Smooth muscle cell (in vitro differentiated cells): ENCODE data around the gene EZH2. TPM values are rescaled to one million over a fixed set of nuclear protein-coding genes. Genes with fewer than 3 reads are reported as not detected.

Experiments
- DNase-seq: peaks from one replicate; lab custom pipeline; 2025; ENCODE audit not compliant: unreplicated experiment; lab: John Stamatoyannopoulos, UW
- H2AFZ ChIP-seq: fragments of 200-600 bp; sonication (generic); 2 replicates; pipeline ENCODE4 v1.6.0; 2016; ENCODE audit warnings: antibody characterized with exemption, low read depth, mild to moderate bottlenecking
- H3F3A ChIP-seq: fragments of 200-600 bp; sonication (generic); 2 replicates; pipeline ENCODE4 v1.6.0; 2017; ENCODE audit warnings: antibody characterized with exemption, low read depth
- H3K27ac ChIP-seq: fragments of 200-600 bp; sonication (generic); 2 replicates; pipeline ENCODE4 v1.5.1; 2016; ENCODE audit warnings: low read depth, mild to moderate bottlenecking
- H3K27me3 ChIP-seq: fragments of 200-600 bp; sonication (generic); 2 replicates; pipeline ENCODE4 v1.6.1; 2016; ENCODE audit warnings: low read depth, mild to moderate bottlenecking
- H3K36me3 ChIP-seq: fragments of 200-600 bp; sonication (generic); 2 replicates; pipeline ENCODE4 v1.5.1; 2016; ENCODE audit warnings: low read depth
- H3K4me1 ChIP-seq: fragments of 200-600 bp; sonication (generic); 2 replicates; pipeline ENCODE4 v1.5.1; 2016; ENCODE audit warnings: low read depth
- H3K4me2 ChIP-seq: fragments of 200-600 bp; sonication (generic); 2 replicates; pipeline ENCODE4 v1.6.0; 2016; ENCODE audit warnings: mild to moderate bottlenecking
- H3K4me3 ChIP-seq: fragments of 200-600 bp; sonication (generic); 2 replicates; pipeline ENCODE4 v1.5.1; 2016; ENCODE audit warnings: mild to moderate bottlenecking
- H3K79me2 ChIP-seq: fragments of 200-600 bp; sonication (generic); 2 replicates; pipeline ENCODE4 v1.6.0; 2016; ENCODE audit warnings: low read depth, mild to moderate bottlenecking
- H3K9ac ChIP-seq: fragments of 200-600 bp; sonication (generic); 2 replicates; pipeline ENCODE4 v1.6.0; 2016; ENCODE audit warnings: low read depth
- H3K9me3 ChIP-seq: fragments of 200-600 bp; sonication (generic); replicated peaks from 2 replicates; pipeline ENCODE4 v1.5.1; 2016; ENCODE audit warnings: low read depth
- H4K20me1 ChIP-seq: fragments of 200-600 bp; sonication (generic); 2 replicates; pipeline ENCODE4 v1.6.0; 2016; ENCODE audit warnings: low read depth
- CTCF ChIP-seq: fragments of 200-600 bp; sonication (generic); IDR thresholded peaks from 2 replicates; pipeline ENCODE4 v1.5.1; 2017; ENCODE audit warnings: borderline replicate concordance, mild to moderate bottlenecking, antibody characterized with exemption; ENCODE audit not compliant: insufficient read depth, poor library complexity, severe bottlenecking
- WGBS: methylation state at CpG from one replicate; pipeline ENCODE4 v1.1.7; 2016; ENCODE audit warnings: low lambda C conversion rate; 5-methylcytosine and 5-hydroxymethylcytosine counted together
- polyA plus RNA-seq: library from polyadenylated mRNA; unstranded; fragments of >200 nt; fragmentation: Nextera tagmentation; extraction: Ambion mirVana; gene quantifications from 2 replicates; pipeline ENCODE4 v1.2.1, GENCODE V29; 2016
- total RNA-seq: library from RNA; depleted of rRNA; stranded (reverse); fragments of >200 nt; gene quantifications from 2 replicates; pipeline ENCODE4 v1.2.3, GENCODE V29; 2014

Gene EZH2
- total and polyA plus RNA-seq, 2 experiments from 2014 or later = 12.0 to 20.5 TPM

GRCh38 chr7:148865283-148865682 is 18.8 kb downstream of the EZH2 start:
- Histone ChIP-seq H3K36me3 (no peaks in the 10 kb centered on the region), H3F3A (no peaks in the 10 kb centered on the region), H3K4me1 (no peaks in the 10 kb centered on the region), H3K4me3 (no peak overlapping the region), H3K4me2 (no peak overlapping the region), H2AFZ (no peak overlapping the region), H3K27me3 (no peaks in the 10 kb centered on the region), H3K27ac (no peak overlapping the region), H3K9me3 (no peaks in the 10 kb centered on the region), H4K20me1 (peaks cover 51% of the 10 kb centered on the region), H3K79me2 (peaks cover 91% of the 10 kb centered on the region), H3K9ac (no peak overlapping the region)
- TF ChIP-seq CTCF = no peak
- no peak for DNase-seq
- WGBS = 89% methylated on average over 2 of the region's 2 CpGs

GRCh38 chr7:148863324-148863723 is 20.8 kb downstream of the EZH2 start:
- H3K4me2 ChIP-seq = no peak overlapping the region
- H3K9ac ChIP-seq = no peak overlapping the region
- no peak overlapping the region for H3K27ac ChIP-seq
- DNase-seq = no peak
- no peaks in the 10 kb centered on the region for H3F3A ChIP-seq
- peaks cover 91% of the 10 kb centered on the region for H3K79me2 ChIP-seq
- WGBS = 82% methylated on average over 2 of the region's 2 CpGs
- no peaks in the 10 kb centered on the region for H3K9me3 ChIP-seq
- H3K36me3 ChIP-seq = no peaks in the 10 kb centered on the region
- peaks cover 54% of the 10 kb centered on the region for H4K20me1 ChIP-seq
- no peaks in the 10 kb centered on the region for H3K4me1 ChIP-seq
- no peak overlapping the region for H3K4me3 ChIP-seq
- no peak for TF ChIP-seq CTCF
- no peak overlapping the region for H2AFZ ChIP-seq
- H3K27me3 ChIP-seq = no peaks in the 10 kb centered on the region

- no peak for TF ChIP-seq CTCF
- no peaks in the 10 kb centered on the region for H3F3A ChIP-seq
- no peaks in the 10 kb centered on the region for H3K9me3 ChIP-seq
- no peak overlapping the region for H3K9ac ChIP-seq
- no peaks in the 10 kb centered on the region for H3K36me3 ChIP-seq
- H3K4me1 ChIP-seq = no peaks in the 10 kb centered on the region
- H3K4me3 ChIP-seq = no peak overlapping the region
- no peak overlapping the region for H3K4me2 ChIP-seq
- peaks cover 89% of the 10 kb centered on the region for H3K79me2 ChIP-seq
- no peak overlapping the region for H2AFZ ChIP-seq
- 91% methylated on average over 3 of the region's 3 CpGs for WGBS
- DNase-seq = no peak
- H3K27me3 ChIP-seq = no peaks in the 10 kb centered on the region
- no peak overlapping the region for H3K27ac ChIP-seq
- H4K20me1 ChIP-seq = peaks cover 54% of the 10 kb centered on the region
Measured at GRCh38 chr7:148862481-148862880, 21.6 kb downstream of the EZH2 start.

- no peaks in the 10 kb centered on the region for H3K27me3 ChIP-seq
- no peaks in the 10 kb centered on the region for H3K4me1 ChIP-seq
- no peak overlapping the region for H3K9ac ChIP-seq
- H3K4me3 ChIP-seq = no peak overlapping the region
- H3K36me3 ChIP-seq = no peaks in the 10 kb centered on the region
- H3K9me3 ChIP-seq = no peaks in the 10 kb centered on the region
- peaks cover 92% of the 10 kb centered on the region for H3K79me2 ChIP-seq
- DNase-seq = no peak
- H3K4me2 ChIP-seq = no peak overlapping the region
- H4K20me1 ChIP-seq = peaks cover 59% of the 10 kb centered on the region
- no peak overlapping the region for H2AFZ ChIP-seq
- H3K27ac ChIP-seq = no peak overlapping the region
- no peaks in the 10 kb centered on the region for H3F3A ChIP-seq
- WGBS = 87% methylated on average over 2 of the region's 2 CpGs
- TF ChIP-seq CTCF = no peak
Measured at GRCh38 chr7:148858489-148858888, 25.6 kb downstream of the EZH2 start.
